Stimulated activated CD4-positive, alpha-beta T cell treated with anti-CD3 and anti-CD28 coated beads, Interleukin-12 subunit alpha, Interleukin-12 subunit beta, amount 100 ng/mL, for 24 hours (primary cell): ENCODE results near the gene LIPI.
"Not testable (repeated sequence)": the region's sequence is repeated elsewhere in the genome, so short reads cannot be mapped to it uniquely, and the experiment has no call there.

Experiments
- DNase-seq, 2 experiments: peaks; one replicate each; pipeline ENCODE4 v3.0.0-alpha.2; 2020; ENCODE audit warnings: low read depth in 2 of 2

LIPI gene

GRCh38 chr21:14119038-14119437 lies 91.7 kb downstream of the LIPI start:
- DNase-seq, result no peak

GRCh38 chr21:14116080-14116481 lies 94.7 kb downstream of the LIPI start:
- no peak for DNase-seq

GRCh38 chr21:14115646-14116045 lies 95.1 kb downstream of the LIPI start:
- DNase-seq, result no peak

- no peak for DNase-seq
Observed at GRCh38 chr21:14114251-14114650, 96.5 kb downstream of the LIPI start.

GRCh38 chr21:14104564-14104963 lies 106.2 kb downstream of the LIPI start:
- not testable (repeated sequence) for DNase-seq

- no peak for DNase-seq
Observed at GRCh38 chr21:14099570-14099969, 111.2 kb downstream of the LIPI start.

GRCh38 chr21:14097881-14098499 lies 112.8 kb downstream of the LIPI start:
- DNase-seq, result no peak

- DNase-seq, result no peak
Observed at GRCh38 chr21:14096577-14096976, 114.2 kb downstream of the LIPI start.

- DNase-seq, result no peak
Observed at GRCh38 chr21:14096172-14096571, 114.6 kb downstream of the LIPI start.

- no peak for DNase-seq
Observed at GRCh38 chr21:14095056-14095455, 115.7 kb downstream of the LIPI start.

- no peak for DNase-seq
Observed at GRCh38 chr21:14092834-14093560, 117.8 kb downstream of the LIPI start.

- not testable (repeated sequence) for DNase-seq
Observed at GRCh38 chr21:14090184-14090583, 120.6 kb downstream of the LIPI start.

GRCh38 chr21:14088391-14088790 lies 122.4 kb downstream of the LIPI start:
- no peak for DNase-seq

GRCh38 chr21:14086553-14086952 lies 124.2 kb downstream of the LIPI start:
- DNase-seq, result no peak

GRCh38 chr21:14084701-14085100 lies 126.1 kb downstream of the LIPI start:
- no peak for DNase-seq

GRCh38 chr21:14084068-14084501 lies 126.7 kb downstream of the LIPI start:
- DNase-seq, result no peak

GRCh38 chr21:14080764-14081096 lies 130.0 kb downstream of the LIPI start:
- DNase-seq, result no peak

- no peak for DNase-seq
Observed at GRCh38 chr21:14080040-14080763, 130.6 kb downstream of the LIPI start.

GRCh38 chr21:14078746-14079375 lies 131.9 kb downstream of the LIPI start:
- DNase-seq, result no peak

- no peak for DNase-seq
Observed at GRCh38 chr21:14076143-14076806, 134.5 kb downstream of the LIPI start.

GRCh38 chr21:14075346-14076142 lies 135.2 kb downstream of the LIPI start:
- no peak for DNase-seq
